NCI-H82 treated with DMSO at 0.1 percent for 48 hours (cell line): ENCODE measurements around the gene DYRK1B.
A peak's percentile ranks its signal among the peaks of the same experiment; 100 is the strongest.

ENCODE experiments used
- DNase-seq: peaks from one replicate; lab custom pipeline; 2025; ENCODE audit not compliant: unreplicated experiment; lab: John Stamatoyannopoulos, UW

DYRK1B gene

DNA sequence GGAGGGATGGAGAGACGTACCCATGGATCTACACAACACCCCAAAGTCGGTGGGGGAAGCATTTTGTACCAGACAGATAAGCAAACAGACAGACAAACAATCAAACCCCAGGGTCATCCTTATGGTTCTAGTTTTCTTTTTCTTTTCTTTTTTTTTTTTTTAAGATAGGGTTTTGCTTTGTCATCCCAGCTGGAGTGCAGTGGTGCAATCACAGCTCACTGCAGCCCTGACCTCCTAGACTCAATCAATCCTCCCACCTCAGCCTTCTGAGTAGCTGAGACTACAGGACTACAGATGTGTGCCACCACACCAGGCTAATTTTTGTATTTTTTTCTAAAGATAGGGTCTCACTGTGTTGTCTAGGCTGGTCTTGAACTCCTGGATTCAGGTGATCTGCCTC is 30.2 kb upstream of the DYRK1B start:
- DNase-seq, result no peak

DNA sequence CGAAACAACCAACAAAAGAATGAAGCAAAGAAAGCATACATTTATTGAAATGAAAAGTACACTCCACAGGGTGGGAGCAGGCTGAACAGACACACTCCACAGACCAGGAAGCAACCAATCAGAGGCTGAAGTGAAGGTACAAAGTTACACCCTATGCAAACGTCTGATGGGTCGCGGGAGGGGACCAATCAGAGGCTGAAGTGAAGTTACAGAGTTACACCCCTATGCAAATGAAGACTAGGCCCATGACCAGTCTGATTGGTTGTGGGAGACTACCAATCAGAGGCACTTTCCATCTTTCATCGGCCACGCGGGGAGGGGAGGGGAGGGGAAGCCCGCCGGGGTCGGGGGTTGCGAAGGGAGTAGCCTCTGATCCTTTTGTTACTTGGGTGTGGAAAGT is 24.6 kb upstream of the DYRK1B start:
- no peak for DNase-seq

DNA sequence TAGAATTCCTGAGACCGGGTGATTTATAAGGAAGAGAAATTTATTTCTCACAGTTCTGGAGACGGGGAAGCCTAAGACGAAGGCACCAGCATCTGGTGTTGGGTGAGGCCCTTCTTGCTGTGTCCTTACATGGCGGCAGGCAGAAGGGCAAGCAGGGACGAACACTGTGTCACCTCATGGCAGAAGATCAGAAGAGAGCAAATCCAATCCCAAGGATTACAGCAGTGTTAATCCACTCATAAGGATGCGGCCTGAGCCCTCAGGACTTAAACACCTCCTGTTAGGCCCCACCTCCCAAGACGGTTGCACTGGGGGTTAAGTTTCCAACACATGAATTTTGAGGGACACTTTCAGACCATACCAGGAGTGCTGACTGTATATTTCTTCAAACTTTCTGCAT is 18.9 kb upstream of the DYRK1B start:
- DNase-seq, result peak; percentile 95

DNA sequence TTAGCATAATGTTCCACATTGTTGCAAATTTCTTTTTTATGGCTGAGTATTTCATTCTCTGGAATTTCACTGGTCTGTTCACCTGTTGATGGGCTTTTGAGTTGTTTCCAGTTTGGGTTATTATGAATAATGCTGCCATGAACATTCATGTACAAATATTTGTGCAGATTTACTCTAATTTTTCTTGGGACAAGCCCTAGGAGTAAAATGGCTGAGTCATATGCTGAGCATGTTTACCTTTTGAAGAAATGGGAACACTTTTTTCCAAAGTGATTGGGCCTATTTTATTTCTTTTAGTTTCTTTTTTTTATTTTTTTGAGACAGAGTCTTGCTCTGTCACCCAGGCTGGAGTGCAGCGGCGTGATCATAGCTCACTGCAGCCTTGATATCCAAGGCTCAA is 16.9 kb upstream of the DYRK1B start:
- DNase-seq, result no peak

DNA sequence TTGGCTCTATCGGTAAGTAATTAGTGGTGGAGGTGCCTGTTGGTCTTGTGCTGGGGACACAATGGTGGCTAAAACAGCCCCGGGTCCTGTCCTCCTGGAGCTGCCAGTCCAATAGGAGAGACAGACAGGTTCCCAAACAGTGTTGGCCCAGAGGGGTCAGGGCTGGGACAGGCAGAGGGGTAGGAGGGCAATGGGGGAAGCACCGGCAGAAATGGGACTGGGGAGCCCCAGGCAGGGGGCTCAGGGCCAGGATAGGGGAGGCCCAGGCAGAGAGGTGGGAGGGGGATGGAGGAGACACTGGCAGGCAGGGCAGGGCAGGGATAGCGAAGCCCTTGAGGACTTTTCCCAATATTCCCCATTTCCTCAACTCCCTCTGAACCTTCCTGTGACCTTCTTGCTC is 14.4 kb upstream of the DYRK1B start:
- no peak for DNase-seq

DNA sequence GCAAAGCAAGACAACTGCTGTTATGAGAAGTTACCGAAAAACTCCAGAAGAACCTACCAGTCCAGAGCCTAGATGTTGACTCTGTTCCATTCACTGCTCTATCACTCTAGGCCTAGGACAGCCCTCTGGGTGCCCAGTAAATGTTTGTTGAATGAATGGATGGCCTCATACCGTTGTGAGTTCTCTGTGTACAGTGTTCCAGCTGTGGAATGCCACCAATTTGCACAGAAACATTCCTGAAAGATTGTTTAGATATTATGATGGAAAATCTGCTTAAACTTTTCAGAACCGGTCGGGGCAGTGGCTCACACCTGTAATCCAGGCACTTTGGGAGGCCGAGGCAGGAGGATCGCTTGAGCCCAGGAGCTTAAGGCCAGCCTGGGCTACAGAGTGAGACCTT is 13.6 kb upstream of the DYRK1B start:
- DNase-seq, result no peak

DNA sequence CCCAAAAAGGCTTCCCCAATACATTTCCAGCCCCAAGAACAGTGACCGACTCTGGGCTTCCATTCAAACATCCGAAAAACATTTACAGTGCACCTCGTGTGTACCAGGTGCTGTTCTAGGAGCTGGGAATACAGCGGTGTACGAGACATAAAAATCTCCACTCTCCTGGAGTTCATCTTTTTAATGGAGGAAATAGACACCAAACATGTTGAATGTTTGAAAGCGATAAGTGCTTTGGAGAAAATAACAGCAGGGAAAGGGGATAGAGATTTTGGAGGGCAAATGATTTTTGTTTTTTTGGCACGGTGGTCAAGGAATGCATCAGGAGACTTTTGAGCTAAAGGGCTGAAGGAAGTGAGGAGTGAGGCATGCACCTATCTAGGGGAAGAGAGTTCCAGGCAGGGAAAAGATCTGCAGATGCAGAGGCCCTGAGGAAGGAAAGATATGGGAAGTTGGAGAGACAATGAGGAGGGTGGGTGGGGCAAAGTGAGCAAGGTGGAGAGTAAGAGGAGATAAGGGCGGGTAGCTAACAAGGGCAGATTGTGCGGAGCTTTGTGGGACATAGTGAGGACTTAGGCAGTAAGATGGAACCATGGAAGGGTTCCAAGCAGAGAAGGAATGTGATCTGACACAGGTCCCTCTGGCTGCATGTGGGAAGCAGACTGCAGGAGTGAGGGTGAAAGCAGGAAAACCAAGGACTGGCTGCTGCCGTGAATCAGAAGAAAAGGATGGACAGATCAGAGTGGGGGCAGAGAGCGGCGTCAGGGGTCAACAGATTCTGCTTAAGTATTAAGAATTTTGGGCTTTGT is 12.9 kb upstream of the DYRK1B start:
- DNase-seq, result no peak

DNA sequence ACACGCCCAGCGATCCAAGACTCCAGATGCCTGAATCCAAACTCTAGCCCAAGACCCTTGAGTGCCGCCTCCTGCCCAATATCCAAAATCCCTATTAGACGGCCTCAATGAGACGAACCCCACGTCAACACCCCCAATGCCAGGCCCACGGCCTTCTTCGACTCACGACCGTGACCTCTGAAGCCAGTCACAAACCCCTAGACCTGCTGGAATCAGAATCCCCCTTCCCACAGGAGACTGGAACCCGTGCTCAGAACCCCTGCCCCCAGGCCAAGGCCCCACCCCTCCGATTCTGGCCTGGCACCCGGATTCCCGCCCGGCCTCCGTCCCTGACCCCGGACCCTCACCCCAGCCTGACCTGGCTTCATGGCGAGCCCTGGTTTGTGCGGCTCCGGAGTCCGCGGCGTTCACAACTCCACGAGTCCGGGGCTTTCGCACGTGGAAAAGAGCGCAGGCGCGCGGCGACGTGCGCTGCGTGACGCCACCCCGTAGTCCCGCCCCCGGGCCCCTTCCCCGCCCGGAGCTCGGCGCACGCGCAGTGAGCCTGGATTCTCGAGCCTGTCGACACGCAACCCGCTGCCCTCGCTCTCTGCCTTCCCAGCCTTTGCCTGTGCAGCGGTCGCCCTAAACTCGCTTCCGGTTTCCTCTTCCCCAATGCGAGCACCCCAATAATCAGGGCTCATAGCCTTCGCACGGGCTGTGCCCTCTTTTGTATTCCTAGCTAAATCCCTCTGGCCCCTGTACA is 12.1 kb upstream of the DYRK1B start, which contains the start of gene FBL:
TSS of gene FBL (minus strand) at position 447 of the 745 bp plus-strand sequence. CDS start at position 368, 79 bp downstream.
- peak; percentile 79 for DNase-seq

DNA sequence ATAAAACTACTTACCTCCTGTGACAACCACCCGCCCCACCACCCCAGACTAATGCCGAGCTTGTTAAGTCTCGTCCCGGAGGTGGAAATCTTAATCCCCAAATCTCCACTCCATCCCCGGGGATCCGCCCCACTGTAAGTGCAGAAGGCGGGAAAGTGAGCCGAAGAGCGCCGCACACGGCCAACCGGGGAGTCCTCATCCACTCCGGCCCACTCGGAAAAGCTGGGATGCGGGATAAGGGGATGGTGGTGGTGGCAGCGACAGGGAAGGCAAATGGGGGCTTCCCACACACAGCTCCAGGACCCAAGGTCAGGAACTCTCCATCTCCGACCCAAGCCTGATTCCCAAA is 11.6 kb upstream of the DYRK1B start:
- peak; percentile 70 for DNase-seq

DNA sequence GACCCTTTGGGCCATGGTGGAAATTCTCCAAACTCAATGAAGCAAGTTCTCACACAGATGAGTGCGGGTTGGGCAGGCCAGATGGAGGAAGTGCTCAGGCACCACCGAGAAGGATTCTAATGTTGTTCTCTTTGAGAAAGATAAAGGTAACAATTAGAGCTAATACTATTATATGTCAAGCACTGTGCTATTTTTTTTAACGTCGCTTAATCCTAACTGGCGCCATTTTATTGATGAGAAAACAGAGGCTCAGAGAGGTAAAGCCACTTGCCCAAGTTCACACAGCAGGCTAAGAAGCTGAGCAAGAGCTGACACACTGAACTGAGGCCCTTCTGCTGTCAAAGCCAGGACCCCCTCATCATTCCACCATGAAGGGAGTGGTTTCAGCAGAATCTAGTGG is 11.2 kb upstream of the DYRK1B start:
- DNase-seq, result no peak

DNA sequence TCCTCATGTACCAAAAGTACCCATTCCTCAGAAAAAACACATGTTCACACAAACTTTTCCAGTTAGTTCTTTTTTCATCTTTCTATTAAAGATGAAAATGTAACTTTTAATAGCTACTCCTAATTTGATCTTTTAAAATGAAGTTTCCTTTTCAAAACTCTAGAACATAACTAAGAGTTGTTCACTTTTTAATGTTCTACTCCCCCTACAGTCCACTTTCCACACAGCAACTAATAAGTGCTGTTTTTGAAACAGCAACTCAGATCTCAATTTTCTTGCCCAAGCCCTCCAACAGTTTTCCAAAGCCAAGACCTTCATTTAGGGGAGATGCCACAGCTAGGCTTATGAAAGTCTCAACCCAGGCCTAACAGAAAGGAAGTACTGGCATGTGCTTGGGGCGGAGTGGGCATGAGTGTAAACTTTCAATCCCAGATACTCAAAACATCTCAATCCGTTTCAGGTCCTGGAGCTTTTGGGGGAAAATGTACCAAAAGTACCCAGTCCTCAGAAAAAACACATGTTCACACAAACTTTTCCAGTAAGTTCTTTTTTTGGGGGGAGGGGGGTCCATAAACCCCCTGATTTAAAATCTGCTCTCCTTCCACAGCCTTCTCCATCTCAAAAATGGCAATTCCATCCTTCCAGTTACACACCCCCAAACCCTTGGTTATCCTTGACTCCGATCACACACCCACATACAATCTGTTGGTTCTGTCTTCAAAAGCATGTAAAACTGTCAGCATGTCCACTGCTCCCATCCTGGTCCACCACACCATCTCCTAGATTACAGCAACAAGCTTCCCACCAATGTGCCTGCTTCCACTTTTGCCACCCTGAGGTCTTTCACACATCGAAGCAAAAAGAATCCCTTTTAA is 10.2 kb upstream of the DYRK1B start:
- DNase-seq, result no peak

DNA sequence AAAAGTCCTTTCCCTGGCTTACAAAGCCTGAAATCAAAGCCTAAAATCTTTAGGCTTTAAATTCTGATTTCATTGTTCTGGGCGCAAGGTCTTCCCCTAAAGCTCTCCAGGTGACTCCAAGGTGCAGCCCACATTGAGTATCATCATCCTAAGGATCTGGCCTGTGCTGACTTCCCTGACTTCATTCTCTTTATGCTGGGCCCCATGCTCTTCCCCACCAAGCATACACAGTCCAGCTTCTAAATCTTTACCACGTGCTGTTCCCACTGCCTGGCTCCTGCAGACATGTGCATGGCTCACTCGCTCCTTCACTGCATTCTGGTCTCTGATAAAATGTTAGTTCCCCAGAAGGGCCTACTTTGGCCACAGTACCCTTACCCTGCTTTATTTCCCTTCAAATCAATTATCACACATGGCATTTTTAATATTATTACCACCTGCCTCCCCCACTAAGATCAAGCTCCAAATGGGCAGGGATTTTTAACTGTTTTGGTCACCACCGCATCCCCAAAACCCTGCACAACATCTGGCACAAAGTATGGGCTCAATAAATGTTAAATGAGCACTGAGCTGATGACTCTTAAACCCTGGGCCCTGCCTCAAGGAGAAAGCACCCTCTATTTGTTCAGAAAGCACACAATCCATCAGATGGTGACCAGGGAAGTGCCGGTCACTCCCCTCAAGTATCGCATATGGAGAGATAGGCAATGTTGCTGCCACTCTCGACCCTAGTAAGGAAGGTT is 8.9 kb upstream of the DYRK1B start:
- no peak for DNase-seq

DNA sequence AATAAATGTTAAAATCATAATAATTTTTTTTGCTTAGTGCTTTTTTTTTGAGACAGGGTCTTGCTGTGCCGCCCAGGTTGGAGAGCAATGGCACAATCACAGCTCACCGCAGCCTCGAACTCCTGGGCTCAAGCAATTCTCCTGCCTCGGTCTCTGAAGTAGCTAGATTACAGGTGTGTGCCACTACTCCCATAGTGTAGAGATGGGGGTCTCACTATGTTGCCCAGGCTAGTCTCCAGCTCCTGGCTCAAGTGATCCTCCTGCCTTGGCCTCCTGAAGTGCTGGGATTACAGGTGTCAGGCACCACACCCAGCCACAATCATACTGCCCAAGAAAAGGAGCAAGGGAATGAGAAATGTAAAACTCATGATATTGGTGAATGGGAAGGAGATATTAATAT is 7.1 kb upstream of the DYRK1B start:
- no peak for DNase-seq

DNA sequence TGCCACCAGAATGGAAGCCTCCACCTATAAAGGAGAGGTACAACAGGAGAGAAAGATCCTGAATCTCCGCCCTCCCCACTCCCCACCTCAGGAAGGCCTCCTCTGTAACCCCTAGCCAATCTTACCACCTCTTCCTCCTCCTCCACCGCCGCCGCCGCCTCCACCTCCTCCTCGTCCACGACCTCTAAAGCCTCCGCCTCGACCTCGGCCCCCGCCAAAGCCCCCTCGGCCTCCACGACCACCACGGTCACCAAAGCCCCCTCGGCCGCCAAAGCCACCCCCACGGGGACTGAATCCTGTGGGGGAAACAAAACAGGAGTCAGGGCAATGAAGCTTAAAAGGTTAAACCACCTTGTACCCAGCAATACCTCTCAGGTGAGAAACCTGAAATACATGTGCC is 6.5 kb upstream of the DYRK1B start:
- DNase-seq, result no peak

DNA sequence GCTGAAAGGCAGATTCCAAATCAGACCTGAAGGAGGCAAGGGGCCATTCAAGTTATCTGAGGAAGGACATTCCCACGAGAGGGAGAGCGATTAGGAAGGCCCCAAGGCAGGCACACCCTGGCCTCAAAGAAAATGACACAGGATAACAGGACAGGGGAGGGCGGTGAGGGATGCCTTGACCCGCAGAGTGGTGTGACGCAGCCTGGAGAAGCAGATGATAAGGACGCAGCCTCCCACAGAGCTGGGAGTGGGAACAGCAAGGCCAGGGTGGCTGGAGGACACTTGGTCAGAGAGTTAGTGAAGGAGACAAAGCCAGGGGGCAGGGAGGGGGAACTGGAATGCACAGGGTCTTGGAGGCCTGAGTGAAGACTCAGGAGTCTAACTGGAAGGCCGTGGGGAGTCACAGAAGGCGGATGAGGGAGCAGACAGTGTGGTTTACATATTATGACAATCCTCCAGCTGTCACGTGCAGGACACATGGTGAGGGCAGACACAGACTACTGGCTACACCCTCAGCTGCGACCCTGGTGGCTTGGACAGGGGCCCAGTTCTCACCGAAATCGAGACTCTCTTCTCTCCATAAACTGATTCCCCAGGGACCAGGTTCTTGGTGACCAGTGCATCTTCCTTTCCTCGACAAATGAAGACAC is 5.8 kb upstream of the DYRK1B start:
- DNase-seq, result no peak

DNA sequence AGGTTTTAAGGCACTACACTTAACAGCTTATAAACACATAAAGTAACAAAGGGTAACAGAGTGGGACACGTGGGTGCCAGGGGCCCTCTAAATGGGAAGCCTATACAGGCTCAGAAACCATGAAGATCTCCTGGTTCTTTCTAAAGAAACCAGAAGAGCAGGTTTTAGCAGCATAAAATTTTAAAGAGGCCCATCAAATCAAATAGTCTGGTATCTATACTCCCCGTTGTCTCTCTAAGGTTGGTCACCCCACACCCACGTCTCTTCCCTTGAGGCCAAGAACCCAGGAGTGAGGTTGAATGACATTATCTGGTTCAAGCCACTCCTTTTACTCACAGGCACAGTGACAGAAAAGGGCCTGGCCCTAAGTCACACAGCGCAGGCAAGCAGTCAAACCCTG is 4.6 kb upstream of the DYRK1B start:
- no peak for DNase-seq

DNA sequence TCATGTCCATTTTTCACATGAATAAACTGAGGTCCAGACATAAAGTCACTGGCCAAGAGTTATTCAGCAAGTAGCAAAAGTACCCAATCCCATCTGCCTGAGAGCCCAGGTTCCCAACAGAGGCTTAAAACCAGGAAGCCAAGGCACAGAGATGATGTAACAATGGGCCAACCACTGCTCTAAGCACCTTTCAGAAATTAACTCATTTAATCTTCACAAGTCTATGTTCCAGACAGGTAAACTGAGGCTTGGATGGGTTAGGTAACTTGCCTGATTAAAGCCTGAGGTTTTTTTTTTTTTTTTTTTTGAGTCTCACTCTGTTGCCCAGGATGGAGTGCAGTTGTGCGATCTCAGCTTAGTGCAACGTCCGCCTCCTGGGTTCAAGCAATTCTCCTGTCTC is 4.0 kb upstream of the DYRK1B start:
- no peak for DNase-seq

DNA sequence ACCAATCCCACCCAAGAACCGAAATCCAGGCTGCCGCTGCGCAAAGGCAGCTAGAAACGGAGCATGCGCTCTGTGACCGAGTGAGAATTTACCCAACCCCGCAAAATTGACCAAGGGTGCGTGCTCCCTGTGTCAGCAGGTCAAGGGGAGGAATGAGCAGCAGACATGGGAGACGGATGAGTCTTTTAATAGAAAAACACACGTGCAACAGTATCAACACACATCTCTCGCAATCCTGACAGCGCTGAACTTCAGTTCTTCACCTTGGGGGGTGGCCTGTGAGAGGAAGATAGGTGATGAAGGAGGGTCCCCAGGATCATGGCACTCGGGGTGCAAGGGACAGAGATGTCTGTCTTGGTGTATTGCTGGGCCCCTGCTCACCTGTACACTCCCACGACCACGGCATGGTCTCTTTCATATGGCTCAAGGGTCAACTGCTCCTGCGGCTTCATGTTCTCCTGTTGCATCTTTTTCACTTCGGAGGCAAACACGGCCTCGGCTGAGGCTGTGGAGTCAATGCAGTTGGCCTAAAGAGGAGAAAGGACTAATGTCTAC is 402 bp upstream of the DYRK1B start:
- DNase-seq, result no peak

DNA sequence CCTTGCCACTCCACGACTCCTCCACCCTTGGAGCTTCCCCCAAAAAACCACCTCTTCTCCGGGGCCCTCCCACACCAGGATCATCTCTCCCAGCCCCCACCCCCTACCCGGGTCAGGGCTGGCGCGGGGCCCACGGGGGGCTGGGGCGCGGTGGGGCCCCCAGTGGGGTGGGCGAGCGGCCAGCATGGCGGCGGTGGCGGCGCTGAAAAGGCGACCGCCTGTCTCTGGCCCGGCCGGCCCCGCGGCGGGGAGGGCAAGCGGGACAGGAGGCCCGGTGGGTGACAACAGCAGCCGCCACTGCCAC is 850 bp downstream of the DYRK1B start:
- DNase-seq, result no peak

DNA sequence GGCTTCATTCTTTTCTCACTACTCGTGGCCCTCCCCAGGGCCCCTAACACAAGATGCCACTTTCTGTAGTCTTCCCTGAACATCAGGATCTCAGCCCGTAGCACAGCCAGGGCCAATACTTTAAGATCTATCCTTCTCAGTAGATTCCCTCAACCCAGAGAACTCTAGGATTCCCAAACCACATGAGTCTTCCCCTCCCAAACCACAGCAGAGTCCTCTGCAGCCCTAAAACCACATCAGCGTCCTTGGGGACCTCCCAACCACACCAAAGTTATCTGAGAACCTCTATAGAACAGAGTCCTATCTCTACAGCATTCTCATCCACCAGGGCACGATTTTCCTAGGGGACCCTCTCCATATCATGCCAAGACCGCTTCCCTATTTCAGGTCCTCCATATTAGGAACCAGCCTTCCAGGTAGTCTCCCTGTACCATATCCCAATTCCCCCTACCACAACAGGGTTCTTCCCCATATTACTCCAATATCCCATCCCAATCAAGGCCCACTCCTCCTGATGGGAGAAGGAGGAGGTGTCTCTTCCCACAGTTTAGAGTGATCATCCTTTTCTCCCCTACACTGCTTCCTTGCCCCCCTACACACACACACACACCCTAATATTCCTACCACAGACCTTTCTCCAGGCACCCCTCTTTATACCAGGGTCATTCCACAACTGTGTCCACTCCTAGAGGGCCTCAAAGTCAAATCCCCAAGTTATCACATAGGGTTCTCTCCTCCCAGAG is 1.4 kb downstream of the DYRK1B start:
- no peak for DNase-seq
